HepG2 (cell line): ENCODE results near the gene MEX3C. TPM values are rescaled to one million over a fixed set of nuclear protein-coding genes. Genes with fewer than 3 reads are reported as not detected.

Source experiments
- ARNT2 ChIP-seq: sonication (generic); formaldehyde crosslinking; IDR thresholded peaks from 2 replicates; pipeline ENCODE4 v1.8.0; 2022; ENCODE audit warnings: mild to moderate bottlenecking, low read depth, missing genetic modification reagents, moderate library complexity
- CC2D1A ChIP-seq: sonication (generic); formaldehyde crosslinking; IDR thresholded peaks from 2 replicates; pipeline ENCODE4 v1.8.1; 2023; ENCODE audit warnings: mild to moderate bottlenecking, missing genetic modification reagents
- HNRNPL ChIP-seq: fragments of 200-400 bp; formaldehyde crosslinking; IDR thresholded peaks from 2 replicates; pipeline ENCODE4 v1.6.1; 2017; ENCODE audit warnings: mild to moderate bottlenecking, low read depth, low read length
- PAX8 ChIP-seq: sonication (generic); formaldehyde crosslinking; IDR thresholded peaks from 2 replicates; pipeline ENCODE4 v1.8.0; 2022; ENCODE audit warnings: mild to moderate bottlenecking, missing genetic modification reagents, borderline replicate concordance
- PITX1 ChIP-seq: sonication (generic); formaldehyde crosslinking; IDR thresholded peaks from 2 replicates; pipeline ENCODE4 v1.5.1; 2020; ENCODE audit warnings: mild to moderate bottlenecking, missing genetic modification reagents
- RELA ChIP-seq: sonication (generic); formaldehyde crosslinking; IDR thresholded peaks from 2 replicates; pipeline ENCODE4 v1.4.0; 2020; ENCODE audit warnings: missing genetic modification reagents
- RFXAP ChIP-seq: sonication (generic); formaldehyde crosslinking; IDR thresholded peaks from 2 replicates; pipeline ENCODE4 v1.4.0; 2020; ENCODE audit warnings: missing genetic modification reagents, borderline replicate concordance
- SRSF9 ChIP-seq: fragments of 200-400 bp; formaldehyde crosslinking; IDR thresholded peaks from 2 replicates; pipeline ENCODE4 v1.6.1; 2018; ENCODE audit warnings: borderline replicate concordance, mild to moderate bottlenecking, low read depth, low read length; ENCODE audit not compliant: insufficient read depth, poor library complexity, severe bottlenecking
- ZNF138 ChIP-seq: sonication (generic); formaldehyde crosslinking; IDR thresholded peaks from 2 replicates; pipeline ENCODE4 v1.5.0; 2020; ENCODE audit warnings: mild to moderate bottlenecking, low read depth, missing genetic modification reagents
- ZNF280D ChIP-seq: sonication (generic); formaldehyde crosslinking; IDR thresholded peaks from 2 replicates; pipeline ENCODE4 v1.5.1; 2020; ENCODE audit warnings: mild to moderate bottlenecking, missing genetic modification reagents
- ZSCAN12 ChIP-seq: sonication (generic); formaldehyde crosslinking; IDR thresholded peaks from 2 replicates; pipeline ENCODE4 v1.9.0; 2021; ENCODE audit warnings: mild to moderate bottlenecking, missing genetic modification reagents
- polyA plus RNA-seq, 8 experiments: library from polyadenylated mRNA; depleted of rRNA in 3 of 8; stranded (reverse) in 7 of 8; unstranded in 1 of 8; fragments of >200 nt; fragmentation: Illumina TruSeq in 4 of 8; extraction: Trizol in 4 of 8; gene quantifications; 2 replicates each; pipeline versions ENCODE4 v1.2.1 to v1.2.3, GENCODE V29; 2011 to 2016; ENCODE audit warnings: low read depth in 4 of 8, missing spikeins in 1 of 8, mixed read lengths in 1 of 8; ENCODE audit not compliant: insufficient read depth in 1 of 8
- total RNA-seq, 5 experiments: library from RNA; depleted of rRNA; stranded (reverse); fragments of >200 nt; fragmentation: Illumina TruSeq; extraction: Trizol; gene quantifications; 2 replicates each; pipeline ENCODE4 v1.2.3, GENCODE V29; 2016; ENCODE audit warnings: low read depth in 1 of 5
- TF ChIP-seq, protein P1 (sequence below): sonication (generic); formaldehyde crosslinking; IDR thresholded peaks from 2 replicates; pipeline ENCODE4; 2020; ENCODE audit warnings: missing genetic modification reagents, mild to moderate bottlenecking, borderline replicate concordance
- TF ChIP-seq, protein P2 (sequence below): sonication (generic); formaldehyde crosslinking; IDR thresholded peaks from 2 replicates; pipeline ENCODE4 v1.4.0; 2020; ENCODE audit warnings: low read depth, missing genetic modification reagents
- TF ChIP-seq, protein P3 (sequence below): sonication (generic); formaldehyde crosslinking; IDR thresholded peaks from 2 replicates; pipeline ENCODE4 v1.8.1; 2023; ENCODE audit warnings: missing genetic modification reagents, inconsistent platforms, borderline replicate concordance
- TF ChIP-seq, protein P4 (sequence below): IDR thresholded peaks from 2 replicates; pipeline ENCODE4 v1.6.1; 2016; ENCODE audit warnings: low read depth, control low read depth

Gene MEX3C
- total and polyA plus RNA-seq, 2 of the 13 experiments (the other 11 are each of a cell fraction or from before 2014, with no cell fraction given): 34.8 to 36.4 TPM

- TF ChIP-seq PAX8 (CRISPR knock-in tag) (no peak), CC2D1A (CRISPR knock-in tag) (peak; percentile 90; the same call in 1 of the 2 replicates), ZNF138 (CRISPR knock-in tag) (no peak), RFXAP (CRISPR knock-in tag) (no peak; the same call in 1 of the 2 replicates), ZNF280D (no peak), PITX1 (CRISPR knock-in tag) (peak; percentile 64), ZSCAN12 (CRISPR knock-in tag) (no peak), RELA (CRISPR knock-in tag) (no peak), ARNT2 (CRISPR knock-in tag) (peak; percentile 85), HNRNPL (no peak), SRSF9 (no peak)
- TF ChIP-seq, protein P1, sequence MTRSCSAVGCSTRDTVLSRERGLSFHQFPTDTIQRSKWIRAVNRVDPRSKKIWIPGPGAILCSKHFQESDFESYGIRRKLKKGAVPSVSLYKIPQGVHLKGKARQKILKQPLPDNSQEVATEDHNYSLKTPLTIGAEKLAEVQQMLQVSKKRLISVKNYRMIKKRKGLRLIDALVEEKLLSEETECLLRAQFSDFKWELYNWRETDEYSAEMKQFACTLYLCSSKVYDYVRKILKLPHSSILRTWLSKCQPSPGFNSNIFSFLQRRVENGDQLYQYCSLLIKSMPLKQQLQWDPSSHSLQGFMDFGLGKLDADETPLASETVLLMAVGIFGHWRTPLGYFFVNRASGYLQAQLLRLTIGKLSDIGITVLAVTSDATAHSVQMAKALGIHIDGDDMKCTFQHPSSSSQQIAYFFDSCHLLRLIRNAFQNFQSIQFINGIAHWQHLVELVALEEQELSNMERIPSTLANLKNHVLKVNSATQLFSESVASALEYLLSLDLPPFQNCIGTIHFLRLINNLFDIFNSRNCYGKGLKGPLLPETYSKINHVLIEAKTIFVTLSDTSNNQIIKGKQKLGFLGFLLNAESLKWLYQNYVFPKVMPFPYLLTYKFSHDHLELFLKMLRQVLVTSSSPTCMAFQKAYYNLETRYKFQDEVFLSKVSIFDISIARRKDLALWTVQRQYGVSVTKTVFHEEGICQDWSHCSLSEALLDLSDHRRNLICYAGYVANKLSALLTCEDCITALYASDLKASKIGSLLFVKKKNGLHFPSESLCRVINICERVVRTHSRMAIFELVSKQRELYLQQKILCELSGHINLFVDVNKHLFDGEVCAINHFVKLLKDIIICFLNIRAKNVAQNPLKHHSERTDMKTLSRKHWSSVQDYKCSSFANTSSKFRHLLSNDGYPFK: peak; percentile 56
- TF ChIP-seq, protein P2, sequence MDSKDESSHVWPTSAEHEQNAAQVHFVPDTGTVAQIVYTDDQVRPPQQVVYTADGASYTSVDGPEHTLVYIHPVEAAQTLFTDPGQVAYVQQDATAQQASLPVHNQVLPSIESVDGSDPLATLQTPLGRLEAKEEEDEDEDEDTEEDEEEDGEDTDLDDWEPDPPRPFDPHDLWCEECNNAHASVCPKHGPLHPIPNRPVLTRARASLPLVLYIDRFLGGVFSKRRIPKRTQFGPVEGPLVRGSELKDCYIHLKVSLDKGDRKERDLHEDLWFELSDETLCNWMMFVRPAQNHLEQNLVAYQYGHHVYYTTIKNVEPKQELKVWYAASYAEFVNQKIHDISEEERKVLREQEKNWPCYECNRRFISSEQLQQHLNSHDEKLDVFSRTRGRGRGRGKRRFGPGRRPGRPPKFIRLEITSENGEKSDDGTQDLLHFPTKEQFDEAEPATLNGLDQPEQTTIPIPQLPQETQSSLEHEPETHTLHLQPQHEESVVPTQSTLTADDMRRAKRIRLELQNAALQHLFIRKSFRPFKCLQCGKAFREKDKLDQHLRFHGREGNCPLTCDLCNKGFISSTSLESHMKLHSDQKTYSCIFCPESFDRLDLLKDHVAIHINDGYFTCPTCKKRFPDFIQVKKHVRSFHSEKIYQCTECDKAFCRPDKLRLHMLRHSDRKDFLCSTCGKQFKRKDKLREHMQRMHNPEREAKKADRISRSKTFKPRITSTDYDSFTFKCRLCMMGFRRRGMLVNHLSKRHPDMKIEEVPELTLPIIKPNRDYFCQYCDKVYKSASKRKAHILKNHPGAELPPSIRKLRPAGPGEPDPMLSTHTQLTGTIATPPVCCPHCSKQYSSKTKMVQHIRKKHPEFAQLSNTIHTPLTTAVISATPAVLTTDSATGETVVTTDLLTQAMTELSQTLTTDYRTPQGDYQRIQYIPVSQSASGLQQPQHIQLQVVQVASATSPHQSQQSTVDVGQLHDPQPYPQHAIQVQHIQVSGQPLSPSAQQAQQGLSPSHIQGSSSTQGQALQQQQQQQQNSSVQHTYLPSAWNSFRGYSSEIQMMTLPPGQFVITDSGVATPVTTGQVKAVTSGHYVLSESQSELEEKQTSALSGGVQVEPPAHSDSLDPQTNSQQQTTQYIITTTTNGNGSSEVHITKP (CRISPR knock-in tag): no peak
- TF ChIP-seq, protein P3, sequence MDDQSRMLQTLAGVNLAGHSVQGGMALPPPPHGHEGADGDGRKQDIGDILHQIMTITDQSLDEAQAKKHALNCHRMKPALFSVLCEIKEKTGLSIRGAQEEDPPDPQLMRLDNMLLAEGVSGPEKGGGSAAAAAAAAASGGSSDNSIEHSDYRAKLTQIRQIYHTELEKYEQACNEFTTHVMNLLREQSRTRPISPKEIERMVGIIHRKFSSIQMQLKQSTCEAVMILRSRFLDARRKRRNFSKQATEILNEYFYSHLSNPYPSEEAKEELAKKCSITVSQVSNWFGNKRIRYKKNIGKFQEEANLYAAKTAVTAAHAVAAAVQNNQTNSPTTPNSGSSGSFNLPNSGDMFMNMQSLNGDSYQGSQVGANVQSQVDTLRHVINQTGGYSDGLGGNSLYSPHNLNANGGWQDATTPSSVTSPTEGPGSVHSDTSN (CRISPR knock-in tag): peak; percentile 56; the same call in 1 of the 2 replicates
- TF ChIP-seq, protein P4, sequence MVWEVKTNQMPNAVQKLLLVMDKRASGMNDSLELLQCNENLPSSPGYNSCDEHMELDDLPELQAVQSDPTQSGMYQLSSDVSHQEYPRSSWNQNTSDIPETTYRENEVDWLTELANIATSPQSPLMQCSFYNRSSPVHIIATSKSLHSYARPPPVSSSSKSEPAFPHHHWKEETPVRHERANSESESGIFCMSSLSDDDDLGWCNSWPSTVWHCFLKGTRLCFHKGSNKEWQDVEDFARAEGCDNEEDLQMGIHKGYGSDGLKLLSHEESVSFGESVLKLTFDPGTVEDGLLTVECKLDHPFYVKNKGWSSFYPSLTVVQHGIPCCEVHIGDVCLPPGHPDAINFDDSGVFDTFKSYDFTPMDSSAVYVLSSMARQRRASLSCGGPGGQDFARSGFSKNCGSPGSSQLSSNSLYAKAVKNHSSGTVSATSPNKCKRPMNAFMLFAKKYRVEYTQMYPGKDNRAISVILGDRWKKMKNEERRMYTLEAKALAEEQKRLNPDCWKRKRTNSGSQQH (CRISPR knock-in tag): 0 out of 2 replicates have a peak, but pooled peaks have one; percentile 32
Observed at GRCh38 chr18:51197661-51198424, at the start of gene MEX3C (continued).
